Tibial artery (tissue), 4 donors: ENCODE data around the gene TMEM41B.

ENCODE experiments used
- DNase-seq, 2 donors: peaks; one replicate each; pipeline ENCODE4 v3.0.0-alpha.2; 2019
- H3K27ac ChIP-seq, 2 donors: fragments of 200-600 bp; sonication (generic) in 1 of 2; 1 replicate in 1 of 2; 2 replicates in 1 of 2; pipeline ENCODE4 v1.5.1; 2018 to 2019; ENCODE audit warnings: mild to moderate bottlenecking in 1 of 2
- H3K27me3 ChIP-seq, 2 donors: fragments of 200-600 bp; sonication (generic) in 1 of 2; one replicate each; pipeline versions ENCODE4 v1.5.1 to v1.6.0; 2016 to 2019
- H3K36me3 ChIP-seq, 3 donors: fragments of 200-600 bp; sonication (generic) in 2 of 3; one replicate each; pipeline ENCODE4 v1.5.1; 2016 to 2019; ENCODE audit warnings: mild to moderate bottlenecking in 2 of 3
- H3K4me1 ChIP-seq, 4 donors: fragments of 200-600 bp; sonication (generic) in 2 of 4; 1 replicate in 3 of 4; 2 replicates in 1 of 4; pipeline ENCODE4 v1.5.1; 2016 to 2019
- H3K4me3 ChIP-seq, 2 donors: fragments of 200-600 bp; sonication (generic) in 1 of 2; 1 replicate in 1 of 2; 2 replicates in 1 of 2; pipeline ENCODE4 v1.5.1; 2018 to 2019; ENCODE audit warnings: mild to moderate bottlenecking in 2 of 2
- H3K9me3 ChIP-seq, 3 donors: fragments of 200-600 bp; sonication (generic) in 1 of 3; one replicate each; pipeline ENCODE4 v1.5.1; 2016 to 2019
- intact Hi-C: fragments of 100-400 bp; cut with DNase I; formaldehyde crosslinking; loops from one replicate; pipeline ENCODE4 v1.15.0; 2023; ENCODE audit warnings: low total_unique reads
- TF ChIP-seq, protein P1 (sequence below), 2 experiments: fragments of 200-600 bp in 1 of 2; fragments of 450-650 bp in 1 of 2; IDR thresholded peaks; one replicate each; pipeline ENCODE4 v1.5.1; 2017 to 2019; ENCODE audit warnings: antibody characterized with exemption in 2 of 2, mild to moderate bottlenecking in 1 of 2, moderate library complexity in 1 of 2

The TMEM41B gene

DNA sequence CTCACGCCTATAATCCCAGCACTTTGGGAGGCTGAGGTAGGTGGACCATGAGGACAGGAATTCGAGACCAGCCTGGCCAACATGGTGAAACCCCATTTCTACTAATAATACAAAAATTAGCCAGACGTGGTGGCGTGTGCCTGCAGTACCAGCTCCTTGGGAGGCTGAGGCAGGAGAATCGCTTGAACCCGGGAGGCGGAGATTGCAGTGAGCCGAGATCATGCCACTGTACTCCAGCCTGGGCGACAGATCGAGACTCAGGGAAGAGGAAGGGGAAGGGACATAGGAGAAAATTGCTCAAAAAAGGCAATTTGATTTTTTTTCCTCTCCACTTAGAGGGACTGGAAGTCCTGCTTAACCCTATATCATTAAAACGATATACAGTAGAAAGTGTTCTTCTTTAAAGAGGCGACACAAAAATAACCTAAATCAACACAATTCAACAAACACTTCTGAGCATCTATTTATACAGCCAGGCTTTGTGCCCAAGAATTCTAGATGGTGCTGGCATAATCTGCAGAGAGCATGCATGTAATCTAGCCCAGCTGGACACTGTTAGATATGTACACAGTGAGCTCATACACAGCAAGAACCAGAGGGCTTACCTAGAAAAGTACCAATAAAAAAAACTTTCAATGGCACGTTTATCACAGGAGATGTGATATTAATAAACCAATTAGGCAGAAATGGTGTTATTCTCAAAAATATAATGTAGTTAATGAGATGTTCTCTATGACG, 28.4 kb downstream of the TMEM41B start:
- intact Hi-C loops = no loop called here
- Histone ChIP-seq H3K4me3 (no peak overlapping the region), H3K9me3 (no peaks in the 10 kb centered on the region), H3K36me3 (peaks cover 0 to 27% (median 11%) of the 10 kb centered on the region in 3 donors), H3K27me3 (no peaks in the 10 kb centered on the region), H3K27ac (no peak overlapping the region), H3K4me1 (peaks cover 0 to 6% (median 0%) of the 10 kb centered on the region in 4 donors)
- TF ChIP-seq, protein P1, sequence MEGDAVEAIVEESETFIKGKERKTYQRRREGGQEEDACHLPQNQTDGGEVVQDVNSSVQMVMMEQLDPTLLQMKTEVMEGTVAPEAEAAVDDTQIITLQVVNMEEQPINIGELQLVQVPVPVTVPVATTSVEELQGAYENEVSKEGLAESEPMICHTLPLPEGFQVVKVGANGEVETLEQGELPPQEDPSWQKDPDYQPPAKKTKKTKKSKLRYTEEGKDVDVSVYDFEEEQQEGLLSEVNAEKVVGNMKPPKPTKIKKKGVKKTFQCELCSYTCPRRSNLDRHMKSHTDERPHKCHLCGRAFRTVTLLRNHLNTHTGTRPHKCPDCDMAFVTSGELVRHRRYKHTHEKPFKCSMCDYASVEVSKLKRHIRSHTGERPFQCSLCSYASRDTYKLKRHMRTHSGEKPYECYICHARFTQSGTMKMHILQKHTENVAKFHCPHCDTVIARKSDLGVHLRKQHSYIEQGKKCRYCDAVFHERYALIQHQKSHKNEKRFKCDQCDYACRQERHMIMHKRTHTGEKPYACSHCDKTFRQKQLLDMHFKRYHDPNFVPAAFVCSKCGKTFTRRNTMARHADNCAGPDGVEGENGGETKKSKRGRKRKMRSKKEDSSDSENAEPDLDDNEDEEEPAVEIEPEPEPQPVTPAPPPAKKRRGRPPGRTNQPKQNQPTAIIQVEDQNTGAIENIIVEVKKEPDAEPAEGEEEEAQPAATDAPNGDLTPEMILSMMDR (IDR thresholded peaks at IDR 0.05) = no peak
- DNase-seq = no peak

DNA sequence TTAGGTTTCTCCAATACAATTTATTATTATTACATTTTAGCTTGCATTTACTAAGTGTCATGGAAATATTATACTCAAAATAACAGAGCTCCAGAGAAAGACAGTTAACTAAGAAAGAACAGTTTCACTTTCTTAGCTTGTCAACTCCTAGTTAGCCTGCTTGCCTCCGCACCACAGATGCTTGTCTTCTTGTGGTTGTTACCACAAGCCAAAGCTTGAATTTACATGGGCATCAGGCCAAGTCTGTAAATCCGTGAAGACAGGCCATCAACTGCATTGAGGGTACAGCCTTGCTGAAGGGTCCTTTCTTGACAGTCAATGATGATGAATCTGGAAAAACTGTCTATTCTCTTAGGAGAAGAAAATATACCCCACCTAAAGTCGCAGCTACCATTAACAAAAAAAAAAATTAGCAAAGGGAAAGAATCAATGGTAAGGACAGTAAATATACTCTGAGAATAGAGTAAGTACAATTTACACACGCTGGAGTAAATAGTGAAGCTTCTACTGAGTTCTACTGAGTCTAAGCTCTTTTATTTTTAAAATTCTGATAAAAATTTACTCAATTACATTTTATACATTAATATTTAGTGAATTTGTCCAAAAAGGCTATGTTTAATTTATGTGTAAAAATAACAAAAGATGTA, 33.6 kb downstream of the TMEM41B start:
- Histone ChIP-seq H3K4me1 (peaks cover 0 to 18% (median 5%) of the 10 kb centered on the region in 4 donors), H3K27ac (peak overlapping the region in 1 of 2 donors; percentile 30), H3K4me3 (no peak overlapping the region), H3K9me3 (no peaks in the 10 kb centered on the region), H3K27me3 (no peaks in the 10 kb centered on the region), H3K36me3 (peaks cover 10 to 21% (median 12%) of the 10 kb centered on the region in 3 donors)
- intact Hi-C loops = no loop called here
- no peak for DNase-seq
- TF ChIP-seq, protein P1 (IDR thresholded peaks at IDR 0.05) = no peak

DNA sequence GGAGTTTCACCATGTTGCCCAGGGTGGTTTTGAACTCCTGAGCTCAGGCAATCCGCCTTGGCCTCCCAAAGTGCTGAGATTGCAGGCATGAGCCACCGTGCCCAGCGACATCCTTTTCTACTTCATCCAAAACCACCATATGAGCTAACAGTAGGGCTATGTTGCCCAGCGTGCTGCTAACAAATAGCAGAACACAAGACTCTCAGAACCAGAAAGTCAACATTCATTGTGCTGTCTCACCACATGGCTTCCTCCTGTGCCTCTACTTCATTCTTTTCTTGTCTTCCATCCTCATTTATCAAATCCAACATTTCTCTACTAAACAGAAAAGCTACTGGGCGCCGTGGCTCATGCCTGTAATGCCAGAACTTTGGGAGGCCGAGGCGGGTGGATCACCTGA, 37.2 kb downstream of the TMEM41B start:
- H3K4me3 ChIP-seq = no peak overlapping the region
- TF ChIP-seq, protein P1 (IDR thresholded peaks at IDR 0.05) = no peak
- intact Hi-C loops = no loop called here

DNA sequence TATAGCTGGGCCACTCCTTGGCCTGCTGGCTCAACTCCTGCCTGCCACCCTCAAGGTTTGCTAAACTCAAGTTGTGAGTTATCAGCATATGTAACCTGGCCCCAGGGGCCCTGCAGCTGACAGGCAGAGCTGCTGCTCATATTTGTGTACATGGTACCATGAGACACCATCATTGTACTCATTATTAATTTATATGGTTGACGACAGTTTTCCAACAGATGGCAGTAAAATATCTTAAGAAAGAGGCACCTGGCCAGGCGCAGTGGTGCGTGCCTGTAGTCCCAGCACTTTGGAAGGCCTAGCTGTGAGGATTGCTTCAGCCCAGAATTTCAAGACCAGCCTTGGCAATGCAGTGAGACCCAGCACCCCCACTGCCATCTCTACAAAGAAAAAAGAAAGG, 37.8 kb downstream of the TMEM41B start:
- intact Hi-C loops = no loop called here
- TF ChIP-seq, protein P1 (IDR thresholded peaks at IDR 0.05) = no peak
- Histone ChIP-seq H3K4me1 (peaks cover 0 to 23% (median 7%) of the 10 kb centered on the region in 4 donors), H3K9me3 (no peaks in the 10 kb centered on the region), H3K36me3 (peaks cover 5 to 10% (median 7%) of the 10 kb centered on the region in 3 donors), H3K27me3 (no peaks in the 10 kb centered on the region), H3K4me3 (no peak overlapping the region), H3K27ac (no peak overlapping the region)
- DNase-seq = peak in 1 of 2 donors; percentile 13

More for the DNA sequence above, 37.2 kb downstream of the TMEM41B start:
- no peak overlapping the region for H3K27ac ChIP-seq
- DNase-seq = no peak
- peaks cover 5 to 11% (median 10%) of the 10 kb centered on the region in 3 donors for H3K36me3 ChIP-seq
- H3K9me3 ChIP-seq = no peaks in the 10 kb centered on the region
- no peaks in the 10 kb centered on the region for H3K27me3 ChIP-seq
- H3K4me1 ChIP-seq = peaks cover 0 to 23% (median 7%) of the 10 kb centered on the region in 4 donors

DNA sequence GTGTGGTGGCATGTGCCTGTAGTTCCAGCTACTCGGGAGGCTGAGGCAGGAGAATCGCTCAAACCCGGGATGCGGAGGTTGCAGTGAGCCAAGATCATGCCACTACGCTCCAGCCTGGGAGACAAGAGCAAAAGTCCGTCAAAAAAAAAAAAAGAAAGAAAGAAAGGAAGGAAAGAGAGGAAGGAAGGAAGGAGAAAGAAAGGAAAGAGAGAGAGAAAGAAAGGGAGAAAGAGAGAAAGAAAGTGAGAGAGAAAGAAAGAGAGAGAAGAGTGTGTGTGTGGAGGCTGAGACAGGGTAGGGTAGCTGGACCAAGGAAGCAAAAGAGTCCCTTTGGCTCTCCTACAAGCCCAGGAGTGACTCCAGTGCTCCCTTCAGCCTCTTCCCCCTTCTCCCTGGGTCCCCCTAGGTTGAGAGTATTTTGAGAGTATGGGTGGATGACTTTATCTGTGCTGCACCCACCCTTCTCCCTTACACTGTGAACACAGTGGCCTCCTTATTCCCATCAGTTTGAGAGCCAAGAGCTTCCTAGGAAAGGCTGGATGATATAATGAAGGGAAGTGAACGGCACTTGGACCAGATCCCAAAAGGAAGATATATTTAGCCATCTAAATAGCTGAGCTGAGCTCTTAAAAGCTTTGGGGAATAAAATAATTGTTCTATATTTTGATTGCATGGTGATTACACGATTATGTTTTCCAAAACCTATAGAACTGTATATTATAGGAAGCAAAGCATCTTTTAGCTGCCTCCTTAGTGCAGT, 39.7 kb downstream of the TMEM41B start:
- Histone ChIP-seq H3K27me3 (no peaks in the 10 kb centered on the region), H3K4me3 (no peak overlapping the region), H3K27ac (no peak overlapping the region), H3K4me1 (peaks cover 0 to 10% (median 2%) of the 10 kb centered on the region in 4 donors), H3K36me3 (no peaks in the 10 kb centered on the region), H3K9me3 (no peaks in the 10 kb centered on the region)
- intact Hi-C loops = no loop called here
- DNase-seq = no peak
- TF ChIP-seq, protein P1 (IDR thresholded peaks at IDR 0.05) = no peak
